ENCODE data around the gene SNX30. TPM values are rescaled to one million over a fixed set of nuclear protein-coding genes. Genes with fewer than 3 reads are reported as not detected.

Gene SNX30
- total RNA-seq, 1 experiment from 2014 or later: 12.7 TPM

DNA sequence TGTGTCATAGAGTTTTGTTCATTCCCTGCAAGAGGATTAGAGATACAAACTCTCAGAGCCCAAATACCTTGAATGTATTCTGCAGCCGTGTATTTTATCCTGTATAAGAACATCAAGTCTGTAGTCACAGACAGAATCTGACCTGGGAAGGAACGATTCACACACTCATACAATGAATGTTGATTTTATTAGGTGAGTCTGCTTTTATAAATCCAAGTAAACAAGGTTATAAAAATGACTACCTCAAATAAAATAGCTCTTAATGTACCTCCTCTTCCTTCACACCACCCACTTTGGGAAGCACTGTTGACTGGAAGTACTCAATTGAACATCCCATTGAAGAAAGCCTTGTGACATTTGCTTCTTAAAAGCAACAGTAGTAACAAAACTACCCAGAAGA is 128.2 kb downstream of the SNX30 start:
- no peak for DNase-seq (ENCODE audit: low read depth, low spot score)
- TF ChIP-seq SP1 (IDR thresholded peaks at IDR 0.05; ENCODE audit: low read depth) (no peak), ZNF274 (IDR thresholded peaks at IDR 0.05; ENCODE audit: low read depth, low read length) (no peak), EZH2 (IDR thresholded peaks at IDR 0.05) (no peak), POLR2AphosphoS5 (IDR thresholded peaks at IDR 0.05; ENCODE audit: low read depth, low read length) (no peak), JUND (IDR thresholded peaks at IDR 0.05) (no peak), SRF (IDR thresholded peaks at IDR 0.05; ENCODE audit: low read depth) (no peak), ZFX (IDR thresholded peaks at IDR 0.05) (no peak), TCF7L2 (IDR thresholded peaks at IDR 0.05; ENCODE audit: borderline replicate concordance, extremely low read depth, insufficient read depth, insufficient read length) (no peak), SIN3A (IDR thresholded peaks at IDR 0.05; ENCODE audit: low read depth) (no peak), EGR1 (IDR thresholded peaks at IDR 0.05; ENCODE audit: low read depth) (no peak), ELF1 (IDR thresholded peaks at IDR 0.05; ENCODE audit: borderline replicate concordance, low read depth) (no peak), RAD21 (IDR thresholded peaks at IDR 0.05; ENCODE audit: low read depth) (no peak), FOSL1 (IDR thresholded peaks at IDR 0.05; ENCODE audit: low read depth) (no peak), CEBPB (IDR thresholded peaks at IDR 0.05; ENCODE audit: low read depth) (no peak)
- TF ChIP-seq, protein P1, sequence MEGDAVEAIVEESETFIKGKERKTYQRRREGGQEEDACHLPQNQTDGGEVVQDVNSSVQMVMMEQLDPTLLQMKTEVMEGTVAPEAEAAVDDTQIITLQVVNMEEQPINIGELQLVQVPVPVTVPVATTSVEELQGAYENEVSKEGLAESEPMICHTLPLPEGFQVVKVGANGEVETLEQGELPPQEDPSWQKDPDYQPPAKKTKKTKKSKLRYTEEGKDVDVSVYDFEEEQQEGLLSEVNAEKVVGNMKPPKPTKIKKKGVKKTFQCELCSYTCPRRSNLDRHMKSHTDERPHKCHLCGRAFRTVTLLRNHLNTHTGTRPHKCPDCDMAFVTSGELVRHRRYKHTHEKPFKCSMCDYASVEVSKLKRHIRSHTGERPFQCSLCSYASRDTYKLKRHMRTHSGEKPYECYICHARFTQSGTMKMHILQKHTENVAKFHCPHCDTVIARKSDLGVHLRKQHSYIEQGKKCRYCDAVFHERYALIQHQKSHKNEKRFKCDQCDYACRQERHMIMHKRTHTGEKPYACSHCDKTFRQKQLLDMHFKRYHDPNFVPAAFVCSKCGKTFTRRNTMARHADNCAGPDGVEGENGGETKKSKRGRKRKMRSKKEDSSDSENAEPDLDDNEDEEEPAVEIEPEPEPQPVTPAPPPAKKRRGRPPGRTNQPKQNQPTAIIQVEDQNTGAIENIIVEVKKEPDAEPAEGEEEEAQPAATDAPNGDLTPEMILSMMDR (IDR thresholded peaks at IDR 0.05 in 2 of 3, conservative IDR thresholded peaks at IDR 0.05 in 1 of 3; ENCODE audit: borderline replicate concordance in 1 of 3, insufficient read depth in 1 of 3, low read depth in 2 of 3, low read length in 2 of 3): no peak
- TF ChIP-seq, protein P2, sequence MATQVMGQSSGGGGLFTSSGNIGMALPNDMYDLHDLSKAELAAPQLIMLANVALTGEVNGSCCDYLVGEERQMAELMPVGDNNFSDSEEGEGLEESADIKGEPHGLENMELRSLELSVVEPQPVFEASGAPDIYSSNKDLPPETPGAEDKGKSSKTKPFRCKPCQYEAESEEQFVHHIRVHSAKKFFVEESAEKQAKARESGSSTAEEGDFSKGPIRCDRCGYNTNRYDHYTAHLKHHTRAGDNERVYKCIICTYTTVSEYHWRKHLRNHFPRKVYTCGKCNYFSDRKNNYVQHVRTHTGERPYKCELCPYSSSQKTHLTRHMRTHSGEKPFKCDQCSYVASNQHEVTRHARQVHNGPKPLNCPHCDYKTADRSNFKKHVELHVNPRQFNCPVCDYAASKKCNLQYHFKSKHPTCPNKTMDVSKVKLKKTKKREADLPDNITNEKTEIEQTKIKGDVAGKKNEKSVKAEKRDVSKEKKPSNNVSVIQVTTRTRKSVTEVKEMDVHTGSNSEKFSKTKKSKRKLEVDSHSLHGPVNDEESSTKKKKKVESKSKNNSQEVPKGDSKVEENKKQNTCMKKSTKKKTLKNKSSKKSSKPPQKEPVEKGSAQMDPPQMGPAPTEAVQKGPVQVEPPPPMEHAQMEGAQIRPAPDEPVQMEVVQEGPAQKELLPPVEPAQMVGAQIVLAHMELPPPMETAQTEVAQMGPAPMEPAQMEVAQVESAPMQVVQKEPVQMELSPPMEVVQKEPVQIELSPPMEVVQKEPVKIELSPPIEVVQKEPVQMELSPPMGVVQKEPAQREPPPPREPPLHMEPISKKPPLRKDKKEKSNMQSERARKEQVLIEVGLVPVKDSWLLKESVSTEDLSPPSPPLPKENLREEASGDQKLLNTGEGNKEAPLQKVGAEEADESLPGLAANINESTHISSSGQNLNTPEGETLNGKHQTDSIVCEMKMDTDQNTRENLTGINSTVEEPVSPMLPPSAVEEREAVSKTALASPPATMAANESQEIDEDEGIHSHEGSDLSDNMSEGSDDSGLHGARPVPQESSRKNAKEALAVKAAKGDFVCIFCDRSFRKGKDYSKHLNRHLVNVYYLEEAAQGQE (IDR thresholded peaks at IDR 0.05; ENCODE audit: low read depth): no peak
- TF ChIP-seq, protein P3, sequence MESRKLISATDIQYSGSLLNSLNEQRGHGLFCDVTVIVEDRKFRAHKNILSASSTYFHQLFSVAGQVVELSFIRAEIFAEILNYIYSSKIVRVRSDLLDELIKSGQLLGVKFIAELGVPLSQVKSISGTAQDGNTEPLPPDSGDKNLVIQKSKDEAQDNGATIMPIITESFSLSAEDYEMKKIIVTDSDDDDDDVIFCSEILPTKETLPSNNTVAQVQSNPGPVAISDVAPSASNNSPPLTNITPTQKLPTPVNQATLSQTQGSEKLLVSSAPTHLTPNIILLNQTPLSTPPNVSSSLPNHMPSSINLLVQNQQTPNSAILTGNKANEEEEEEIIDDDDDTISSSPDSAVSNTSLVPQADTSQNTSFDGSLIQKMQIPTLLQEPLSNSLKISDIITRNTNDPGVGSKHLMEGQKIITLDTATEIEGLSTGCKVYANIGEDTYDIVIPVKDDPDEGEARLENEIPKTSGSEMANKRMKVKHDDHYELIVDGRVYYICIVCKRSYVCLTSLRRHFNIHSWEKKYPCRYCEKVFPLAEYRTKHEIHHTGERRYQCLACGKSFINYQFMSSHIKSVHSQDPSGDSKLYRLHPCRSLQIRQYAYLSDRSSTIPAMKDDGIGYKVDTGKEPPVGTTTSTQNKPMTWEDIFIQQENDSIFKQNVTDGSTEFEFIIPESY (IDR thresholded peaks at IDR 0.05; ENCODE audit: extremely low read depth, insufficient replicate concordance, low read length): no peak
- TF ChIP-seq, protein P4, sequence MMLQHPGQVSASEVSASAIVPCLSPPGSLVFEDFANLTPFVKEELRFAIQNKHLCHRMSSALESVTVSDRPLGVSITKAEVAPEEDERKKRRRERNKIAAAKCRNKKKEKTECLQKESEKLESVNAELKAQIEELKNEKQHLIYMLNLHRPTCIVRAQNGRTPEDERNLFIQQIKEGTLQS (IDR thresholded peaks at IDR 0.05): no peak
- intact Hi-C loops (cut with micrococcal nuclease): no loop called here
- ATAC-seq: no peak
- no peak overlapping the region for H3K4me3 ChIP-seq (replicated peaks in 1 of 2; ENCODE audit: low read depth in 1 of 2, low read length in 2 of 2)
- H3K4me2 ChIP-seq (ENCODE audit: low read length): no peak overlapping the region
- no peak overlapping the region for H2AFZ ChIP-seq (ENCODE audit: low read depth, low read length, poor library complexity, severe bottlenecking)
- no TSS peak for BruUV-seq (replicated peaks)
- H4K20me1 ChIP-seq (ENCODE audit: insufficient read depth): no peaks in the 10 kb centered on the region
- ChIA-PET RAD21 (ENCODE audit: low non-redundant PET in 1 of 2, low total read pairs in 2 of 2, uncharacterized antibody in 2 of 2, unreplicated experiment in 2 of 2) (no interaction called here), CTCF (interaction anchor here (1.1 kb wide), 1 partner anchor 9 kb away, joined by 4 read pairs; no protein-coding TSS in a partner anchor), POLR2A (no interaction called here)
- no peak overlapping the region for H3K9ac ChIP-seq (ENCODE audit: low read length)
- no peaks in the 10 kb centered on the region for H3K27me3 ChIP-seq (ENCODE audit: insufficient read depth, low read length)
- H3K9me2 ChIP-seq (ENCODE audit: insufficient read depth): no peaks in the 10 kb centered on the region
- no peaks in the 10 kb centered on the region for H3K79me2 ChIP-seq (ENCODE audit: insufficient read depth, low read length)
- peaks cover 2 to 15% of the 10 kb centered on the region in 2 experiments; a peak in 3 of 4 replicates for H3K4me1 ChIP-seq (ENCODE audit: control insufficient read depth in 1 of 2, insufficient read depth in 2 of 2, low read length in 2 of 2)
- H3K27ac ChIP-seq (ENCODE audit: low read depth, low read length): no peak overlapping the region
- H3K9me3 ChIP-seq (ENCODE audit: control insufficient read depth in 1 of 2, insufficient read depth in 1 of 2, low read depth in 1 of 2, low read length in 2 of 2): no peaks in the 10 kb centered on the region
- H3K36me3 ChIP-seq (ENCODE audit: control insufficient read depth in 1 of 2, insufficient read depth in 2 of 2, low read length in 2 of 2): no peaks in the 10 kb centered on the region
